GM12865 (cell line): Measurements from ENCODE around the gene FDXACB1.

ENCODE experiments used
- DNase-seq: peaks from one replicate; pipeline ENCODE4 v3.0.0; 2010; ENCODE audit warnings: low read depth
- H3K4me3 ChIP-seq: 2 replicates; pipeline ENCODE4 v1.5.1; 2011; ENCODE audit warnings: mild to moderate bottlenecking, low read depth, low read length, control low read depth
- TF ChIP-seq, protein P1 (sequence below): IDR thresholded peaks from 2 replicates; pipeline ENCODE4 v1.5.1; 2011; ENCODE audit warnings: low read length, control low read depth, low read depth, inconsistent platforms; ENCODE audit not compliant: insufficient read depth; ENCODE audit errors: missing control alignments

FDXACB1 gene

DNA sequence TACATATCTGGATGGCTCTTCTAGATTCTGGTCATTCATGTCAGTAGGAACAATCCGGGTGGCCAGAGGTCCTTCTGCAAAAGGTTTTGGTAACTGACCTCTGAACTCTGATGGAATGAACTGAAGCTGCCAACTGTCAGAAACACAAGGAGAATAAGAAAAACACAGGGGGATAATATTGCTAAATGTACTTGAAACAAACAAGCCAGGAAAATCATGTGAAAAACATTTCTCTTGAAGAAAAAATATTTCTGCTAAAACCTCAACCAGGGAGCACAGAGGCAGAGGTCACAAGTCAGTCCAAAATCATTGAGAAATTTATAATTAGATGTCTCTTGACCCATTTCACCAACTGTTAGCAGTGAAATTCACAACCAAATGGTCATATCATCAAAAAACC, 42.8 kb downstream of the FDXACB1 start:
- H3K4me3 ChIP-seq, result no peak overlapping the region
- DNase-seq, result no peak
- TF ChIP-seq, protein P1, sequence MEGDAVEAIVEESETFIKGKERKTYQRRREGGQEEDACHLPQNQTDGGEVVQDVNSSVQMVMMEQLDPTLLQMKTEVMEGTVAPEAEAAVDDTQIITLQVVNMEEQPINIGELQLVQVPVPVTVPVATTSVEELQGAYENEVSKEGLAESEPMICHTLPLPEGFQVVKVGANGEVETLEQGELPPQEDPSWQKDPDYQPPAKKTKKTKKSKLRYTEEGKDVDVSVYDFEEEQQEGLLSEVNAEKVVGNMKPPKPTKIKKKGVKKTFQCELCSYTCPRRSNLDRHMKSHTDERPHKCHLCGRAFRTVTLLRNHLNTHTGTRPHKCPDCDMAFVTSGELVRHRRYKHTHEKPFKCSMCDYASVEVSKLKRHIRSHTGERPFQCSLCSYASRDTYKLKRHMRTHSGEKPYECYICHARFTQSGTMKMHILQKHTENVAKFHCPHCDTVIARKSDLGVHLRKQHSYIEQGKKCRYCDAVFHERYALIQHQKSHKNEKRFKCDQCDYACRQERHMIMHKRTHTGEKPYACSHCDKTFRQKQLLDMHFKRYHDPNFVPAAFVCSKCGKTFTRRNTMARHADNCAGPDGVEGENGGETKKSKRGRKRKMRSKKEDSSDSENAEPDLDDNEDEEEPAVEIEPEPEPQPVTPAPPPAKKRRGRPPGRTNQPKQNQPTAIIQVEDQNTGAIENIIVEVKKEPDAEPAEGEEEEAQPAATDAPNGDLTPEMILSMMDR, result no peak

GRCh38 chr11:111835665-111836064, 43.3 kb downstream of the FDXACB1 start:
- TF ChIP-seq, protein P1, result no peak
- no peak for DNase-seq
- no peak overlapping the region for H3K4me3 ChIP-seq

DNA sequence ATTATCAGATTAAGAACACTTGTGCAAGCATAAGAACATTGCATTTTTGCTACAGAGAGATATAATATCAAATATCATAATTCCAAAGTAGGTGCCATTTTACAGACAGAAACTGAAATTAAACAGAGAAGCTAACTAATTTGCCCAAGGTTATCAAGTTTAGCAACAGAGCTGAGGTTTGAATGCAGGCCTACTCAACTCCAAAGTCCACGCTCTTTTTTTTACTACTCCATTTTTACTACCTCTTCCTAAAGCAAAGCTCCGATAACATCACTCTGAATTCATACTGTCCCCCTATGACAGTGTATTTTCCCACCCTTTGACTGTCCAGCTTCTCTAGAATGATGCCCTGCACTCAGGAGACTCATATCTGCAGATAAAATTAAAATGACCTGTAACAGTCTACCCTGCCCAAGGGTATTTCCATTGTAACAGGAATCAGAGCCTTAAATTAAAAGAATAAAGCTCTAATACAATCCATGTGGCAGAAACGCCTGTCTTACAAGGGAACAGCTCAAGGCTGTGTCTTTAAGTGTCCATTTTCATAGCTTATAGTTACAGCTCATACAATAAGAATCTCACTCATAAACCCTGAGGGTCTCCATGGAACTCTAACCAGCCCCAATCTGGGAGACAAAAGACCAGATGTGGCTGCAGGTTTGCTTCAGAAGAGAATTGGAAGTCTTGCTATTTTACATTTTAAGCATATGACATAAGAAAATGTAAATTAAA, 44.4 kb downstream of the FDXACB1 start:
- no peak overlapping the region for H3K4me3 ChIP-seq
- TF ChIP-seq, protein P1, result no peak
- no peak for DNase-seq

DNA sequence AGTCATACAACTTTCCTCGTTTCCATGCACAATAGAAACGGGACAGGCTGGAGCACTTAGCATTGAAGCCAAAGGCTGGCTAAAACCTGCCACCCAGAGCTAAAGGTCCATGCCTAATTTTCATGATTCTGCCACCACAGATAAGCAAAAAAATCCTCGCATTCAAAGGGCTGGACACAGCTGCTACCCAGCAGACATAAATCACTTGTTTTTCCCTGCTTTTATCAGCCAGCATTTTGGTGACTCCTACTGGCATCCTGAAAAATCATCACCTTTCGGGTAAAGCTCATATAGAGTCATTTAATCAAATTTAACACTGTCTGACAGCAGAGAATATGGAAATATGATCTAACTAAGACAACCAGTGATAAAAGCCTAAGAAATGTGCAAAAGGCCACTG, 45.4 kb downstream of the FDXACB1 start:
- TF ChIP-seq, protein P1, result no peak
- no peak for DNase-seq
- H3K4me3 ChIP-seq, result no peak overlapping the region

- peak; percentile 50 for DNase-seq
- H3K4me3 ChIP-seq, result no peak overlapping the region
- TF ChIP-seq, protein P1, result no peak
Measured at GRCh38 chr11:111829185-111829968, 49.6 kb downstream of the FDXACB1 start.

- TF ChIP-seq, protein P1, result no peak
Measured at GRCh38 chr11:111826322-111826950, 52.5 kb downstream of the FDXACB1 start.

More at GRCh38 chr11:111826322-111826950, 52.5 kb downstream of the FDXACB1 start:
- no peak overlapping the region for H3K4me3 ChIP-seq
- DNase-seq, result no peak
